Muscle of arm (tissue), 14 donors: ENCODE data around the gene TRMT112. TPM values are rescaled to one million over a fixed set of nuclear protein-coding genes. Genes with fewer than 3 reads are reported as not detected.

Source experiments
- DNase-seq: peaks from one replicate; pipeline ENCODE4 v3.0.0-alpha.2; 2013
- long read RNA-seq, 11 donors: transcript quantifications; one replicate each; lab custom pipeline, GENCODE V29; 2026
- polyA plus RNA-seq, 12 donors: library from polyadenylated mRNA; unstranded; fragments of 120-200 nt; gene quantifications; one replicate each; pipeline ENCODE4 v1.2.1, GENCODE V29; 2013; ENCODE audit not compliant: insufficient read length in 12 of 12

TRMT112 gene
- 100 to 1,000 TPM in 11 of 12 donors, not detected in 1; 142 to 254 (median 166) TPM for polyA plus RNA-seq
- long read RNA-seq, donor 1, transcript TRMT112-203 (3 exons, 823 nt), result minor isoform, 13 of 171 reads
- long read RNA-seq, donor 1, transcript TRMT112-206 (4 exons, 1,106 nt), result major isoform, 151 of 171 reads
- long read RNA-seq, donor 1, partial matches to known transcripts, result 0 of 171 reads
- long read RNA-seq, donor 1, other reads (novel, unspliced or antisense), result 0 of 171 reads
- long read RNA-seq, donor 2, transcript TRMT112-205 (3 exons, 659 nt), result minor isoform, 8 of 188 reads
- long read RNA-seq, donor 2, transcript TRMT112-203 (3 exons, 823 nt), result minor isoform, 16 of 188 reads
- long read RNA-seq, donor 2, transcript TRMT112-206 (4 exons, 1,106 nt), result major isoform, 158 of 188 reads
- long read RNA-seq, donor 2, partial matches to known transcripts, result 0 of 188 reads
- long read RNA-seq, donor 2, other reads (novel, unspliced or antisense), result 0 of 188 reads
- long read RNA-seq, donor 3, transcript TRMT112-203 (3 exons, 823 nt), result minor isoform, 5 of 83 reads
- long read RNA-seq, donor 3, transcript TRMT112-206 (4 exons, 1,106 nt), result major isoform, 72 of 83 reads
- long read RNA-seq, donor 3, partial matches to known transcripts, result 0 of 83 reads
- long read RNA-seq, donor 3, other reads (novel, unspliced or antisense), result 0 of 83 reads
- long read RNA-seq, donor 4, transcript TRMT112-206 (4 exons, 1,106 nt), result major isoform, 54 of 60 reads
- long read RNA-seq, donor 4, partial matches to known transcripts, result 0 of 60 reads
- long read RNA-seq, donor 4, other reads (novel, unspliced or antisense), result 0 of 60 reads
- long read RNA-seq, donor 5, result 0 reads
- long read RNA-seq, donor 6, transcript TRMT112-206 (4 exons, 1,106 nt), result major isoform, 80 of 103 reads
- long read RNA-seq, donor 6, transcript TRMT112-203 (3 exons, 823 nt), result minor isoform, 9 of 103 reads
- long read RNA-seq, donor 6, transcript TRMT112-204 (2 exons, 559 nt), result minor isoform, 10 of 103 reads
- long read RNA-seq, donor 6, partial matches to known transcripts, result 0 of 103 reads
- long read RNA-seq, donor 6, other reads (novel, unspliced or antisense), result 0 of 103 reads
- long read RNA-seq, donor 7, transcript TRMT112-206 (4 exons, 1,106 nt), result major isoform, 63 of 76 reads
- long read RNA-seq, donor 7, transcript TRMT112-204 (2 exons, 559 nt), result minor isoform, 5 of 76 reads
- long read RNA-seq, donor 7, partial matches to known transcripts, result 0 of 76 reads
- long read RNA-seq, donor 7, other reads (novel, unspliced or antisense), result 0 of 76 reads
- long read RNA-seq, donor 8, transcript TRMT112-205 (3 exons, 659 nt), result minor isoform, 5 of 200 reads
- long read RNA-seq, donor 8, transcript TRMT112-203 (3 exons, 823 nt), result minor isoform, 10 of 200 reads
- long read RNA-seq, donor 8, transcript TRMT112-206 (4 exons, 1,106 nt), result major isoform, 140 of 200 reads
- long read RNA-seq, donor 8, partial matches to known transcripts, result 27 of 200 reads
- long read RNA-seq, donor 8, other reads (novel, unspliced or antisense), result 15 of 200 reads
- long read RNA-seq, donor 9, transcript TRMT112-204 (2 exons, 559 nt), result minor isoform, 6 of 130 reads
- long read RNA-seq, donor 9, transcript TRMT112-206 (4 exons, 1,106 nt), result major isoform, 101 of 130 reads
- long read RNA-seq, donor 9, transcript TRMT112-205 (3 exons, 659 nt), result minor isoform, 6 of 130 reads
- long read RNA-seq, donor 9, partial matches to known transcripts, result 12 of 130 reads
- long read RNA-seq, donor 9, other reads (novel, unspliced or antisense), result 0 of 130 reads
- long read RNA-seq, donor 10, transcript TRMT112-206 (4 exons, 1,106 nt), result major isoform, 138 of 406 reads
- long read RNA-seq, donor 10, transcript TRMT112-203 (3 exons, 823 nt), result minor isoform, 9 of 406 reads
- long read RNA-seq, donor 10, partial matches to known transcripts, result 69 of 406 reads
- long read RNA-seq, donor 10, other reads (novel, unspliced or antisense), result 182 of 406 reads
- long read RNA-seq, donor 11, transcript TRMT112-206 (4 exons, 1,106 nt), result major isoform, 158 of 189 reads
- long read RNA-seq, donor 11, transcript TRMT112-203 (3 exons, 823 nt), result minor isoform, 14 of 189 reads
- long read RNA-seq, donor 11, transcript TRMT112-201 (4 exons, 561 nt), result minor isoform, 6 of 189 reads
- long read RNA-seq, donor 11, partial matches to known transcripts, result 0 of 189 reads
- long read RNA-seq, donor 11, other reads (novel, unspliced or antisense), result 0 of 189 reads

GRCh38 chr11:64317325-64317960, at the start of gene TRMT112:
TRMT112 (minus strand) TSS chr11:64317559; CDS start chr11:64317526, 33 bp downstream.
- DNase-seq, result peak; percentile 97

- no peak for DNase-seq
Observed at GRCh38 chr11:64366751-64367150, 49.4 kb upstream of the TRMT112 start.

GRCh38 chr11:64364911-64365310, 47.6 kb upstream of the TRMT112 start:
- no peak for DNase-seq

- no peak for DNase-seq
Observed at GRCh38 chr11:64364435-64364834, 47.1 kb upstream of the TRMT112 start.

- DNase-seq, result no peak
Observed at GRCh38 chr11:64362339-64362738, 45.0 kb upstream of the TRMT112 start.

DNA sequence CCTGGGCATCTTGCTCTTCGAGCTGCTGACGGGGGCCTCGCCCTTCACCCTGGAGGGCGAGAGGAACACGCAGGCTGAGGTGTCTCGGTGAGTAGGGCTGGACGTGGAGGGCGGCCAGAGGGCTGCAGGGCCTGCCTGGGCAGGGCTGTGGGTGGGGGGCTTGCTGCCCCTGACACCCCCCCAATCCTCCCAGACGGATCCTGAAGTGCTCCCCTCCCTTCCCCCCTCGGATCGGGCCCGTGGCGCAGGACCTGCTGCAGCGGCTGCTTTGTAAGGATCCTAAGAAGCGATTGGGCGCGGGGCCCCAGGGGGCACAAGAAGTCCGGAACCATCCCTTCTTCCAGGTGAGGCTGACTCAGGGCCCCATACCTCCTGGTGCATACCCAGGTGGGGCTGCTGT, 44.3 kb upstream of the TRMT112 start:
- DNase-seq, result no peak

GRCh38 chr11:64360448-64360921, 43.1 kb upstream of the TRMT112 start:
- DNase-seq, result no peak

DNA sequence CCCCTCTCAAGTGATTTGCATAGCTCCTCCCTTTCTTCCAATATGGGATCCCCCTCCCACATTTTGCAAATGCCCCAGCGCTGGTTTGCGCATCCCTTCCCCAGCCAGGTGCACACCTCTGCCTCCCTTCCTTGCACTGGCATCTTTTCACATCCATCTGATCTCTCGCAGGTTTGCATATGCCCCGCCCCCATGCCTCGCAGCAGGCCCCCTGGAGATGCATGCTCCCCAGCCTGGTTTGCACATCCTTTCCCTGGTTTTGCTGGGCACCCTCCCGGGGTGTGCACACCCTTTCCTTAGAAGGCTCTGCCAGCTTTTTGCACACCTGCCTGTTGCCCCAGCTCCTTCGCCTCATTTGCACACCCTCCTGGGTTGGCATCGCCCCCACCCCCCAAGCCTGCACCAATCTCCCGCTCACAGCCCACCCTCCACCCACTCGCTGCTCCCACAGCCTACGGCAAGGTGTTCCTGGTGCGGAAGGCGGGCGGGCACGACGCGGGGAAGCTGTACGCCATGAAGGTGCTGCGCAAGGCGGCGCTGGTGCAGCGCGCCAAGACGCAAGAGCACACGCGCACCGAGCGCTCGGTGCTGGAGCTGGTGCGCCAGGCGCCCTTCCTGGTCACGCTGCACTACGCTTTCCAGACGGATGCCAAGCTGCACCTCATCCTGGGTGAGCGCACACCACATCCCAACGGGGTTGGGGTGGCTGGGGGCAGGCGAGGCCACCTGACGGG, 42.5 kb upstream of the TRMT112 start:
- DNase-seq, result no peak

DNA sequence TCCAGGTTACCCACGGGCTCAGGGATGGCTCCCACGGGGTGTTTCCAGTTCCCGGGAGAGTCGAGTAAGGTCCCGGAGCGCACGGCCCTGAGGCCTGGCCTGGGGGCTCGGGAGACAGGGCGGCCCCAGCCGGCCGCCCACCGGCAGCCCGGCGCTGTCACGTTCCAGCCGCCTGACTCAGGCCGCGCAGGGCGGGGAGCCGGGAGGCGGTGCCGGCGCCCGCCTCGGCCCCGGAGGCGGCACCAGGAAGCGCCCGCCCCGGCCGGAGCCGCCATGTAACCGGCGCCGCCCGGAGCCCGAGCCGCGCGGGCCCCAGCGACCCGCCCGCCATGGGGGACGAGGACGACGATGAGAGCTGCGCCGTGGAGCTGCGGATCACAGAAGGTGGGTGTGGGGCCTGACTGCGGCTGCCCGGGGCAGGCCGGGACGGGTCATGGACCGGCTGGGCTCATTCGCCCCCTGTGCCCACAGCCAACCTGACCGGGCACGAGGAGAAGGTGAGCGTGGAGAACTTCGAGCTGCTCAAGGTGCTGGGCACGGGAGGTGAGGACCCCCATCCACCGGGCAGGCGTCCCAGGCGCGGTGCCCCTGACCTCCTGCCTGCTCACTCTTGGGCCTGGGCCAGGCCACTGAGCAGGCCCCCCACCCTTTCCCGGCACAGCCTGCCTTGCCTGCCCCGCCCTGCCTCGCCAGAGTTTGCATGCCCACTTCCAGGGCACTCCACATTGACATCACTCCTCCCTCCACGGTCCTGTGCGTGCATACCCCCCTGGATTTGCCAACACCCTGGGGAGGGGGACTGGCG, 41.8 kb upstream of the TRMT112 start, which contains the start of gene RPS6KA4:
Gene RPS6KA4 (plus strand): TSS at position 256 of the 805 bp plus-strand sequence. CDS start 74 bp downstream, at position 330.
- no peak for DNase-seq

DNA sequence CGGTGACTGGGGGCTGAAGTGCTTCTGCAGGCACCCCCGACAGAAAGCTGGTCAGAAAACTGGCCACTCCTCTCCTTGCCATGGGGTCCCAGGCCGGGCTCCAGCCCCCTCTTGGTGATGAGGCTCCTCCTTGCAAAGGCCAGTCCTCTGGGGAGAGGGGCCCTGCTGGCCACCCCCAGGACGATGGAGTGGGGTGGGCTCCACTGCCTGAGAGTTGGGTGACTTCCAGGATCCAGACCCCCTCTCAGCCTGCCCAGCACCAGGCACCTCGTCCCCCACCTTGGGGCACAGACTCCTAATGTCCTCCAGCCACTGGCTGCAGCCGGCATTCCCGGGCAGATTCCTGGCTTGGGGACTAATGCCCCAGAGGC, 41.2 kb upstream of the TRMT112 start:
- DNase-seq, result no peak

DNA sequence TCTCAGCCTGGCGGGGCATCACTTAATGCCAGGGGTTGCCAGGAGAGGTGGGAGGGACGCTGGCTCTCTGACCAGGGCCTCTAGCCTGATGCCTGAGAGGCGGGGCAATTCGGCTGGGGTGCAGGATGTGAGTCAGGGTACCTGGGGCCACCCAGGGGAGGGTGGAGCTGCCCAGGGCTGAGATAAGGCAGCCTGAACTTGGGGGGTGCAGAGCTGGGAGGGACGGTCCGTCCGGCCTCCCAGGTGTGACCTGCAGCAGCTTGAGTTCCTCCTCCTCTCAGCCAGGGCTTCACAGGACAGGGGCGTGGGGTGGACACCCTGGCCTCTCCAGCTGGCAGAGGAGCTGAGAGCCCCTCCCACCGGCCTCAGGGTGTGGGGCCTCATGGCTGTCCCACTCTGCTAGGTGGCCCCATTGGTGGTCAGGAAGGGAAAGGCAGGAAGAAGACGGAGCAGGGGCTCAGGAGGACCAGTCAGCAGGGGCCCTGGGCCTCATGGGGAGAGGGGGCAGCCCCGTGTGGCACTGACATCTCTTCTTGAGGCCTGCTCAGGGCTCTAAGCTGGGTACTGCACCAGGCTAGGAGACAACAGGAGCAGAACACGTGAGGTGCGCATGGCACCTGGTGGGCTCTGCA, 40.7 kb upstream of the TRMT112 start:
- no peak for DNase-seq

- DNase-seq, result no peak
Observed at GRCh38 chr11:64357446-64357845, 40.1 kb upstream of the TRMT112 start.

- no peak for DNase-seq
Observed at GRCh38 chr11:64356498-64357411, 39.4 kb upstream of the TRMT112 start.

- DNase-seq, result no peak
Observed at GRCh38 chr11:64355078-64355940, 38.0 kb upstream of the TRMT112 start.
